Measurements from ENCODE around the gene CDH23. TPM values are rescaled to one million over a fixed set of nuclear protein-coding genes. Genes with fewer than 3 reads are reported as not detected.

Gene CDH23
- total RNA-seq, 1 experiment from 2014 or later, result not detected

GRCh38 chr10:71726580-71727104, 329.9 kb downstream of the CDH23 start:
- no peaks in the 10 kb centered on the region for H3K36me3 ChIP-seq (ENCODE audit: low read depth, low read length)
- ChIA-PET CTCF (no interaction called here), POLR2A (ENCODE audit: unreplicated experiment) (no interaction called here)
- no peak for DNase-seq
- ATAC-seq, result no peak
- H4K20me1 ChIP-seq (ENCODE audit: low read length), result no peaks in the 10 kb centered on the region
- intact Hi-C loops (cut with micrococcal nuclease), result loop anchor here (5.0 kb wide), 1 partner anchor 41 kb away; no protein-coding TSS in a partner anchor
- H3K4me3 ChIP-seq (ENCODE audit: low read length), result no peak overlapping the region
- BruUV-seq (replicated peaks), result no TSS peak
- no peak overlapping the region for H3K4me2 ChIP-seq (ENCODE audit: low read length)
- H3K9ac ChIP-seq (ENCODE audit: low read length), result no peak overlapping the region
- H3K27me3 ChIP-seq (ENCODE audit: low read length), result no peaks in the 10 kb centered on the region
- peaks cover 19% of the 10 kb centered on the region for H3K4me1 ChIP-seq (ENCODE audit: insufficient read depth, low read length)
- TF ChIP-seq EZH2phosphoT487 (IDR thresholded peaks at IDR 0.05; ENCODE audit: borderline replicate concordance, low read length) (no peak), EZH2 (IDR thresholded peaks at IDR 0.05; ENCODE audit: low read length, unreplicated experiment) (no peak), CTCF (conservative IDR thresholded peaks at IDR 0.05; ENCODE audit: low read depth, low read length) (no peak)
- H3K9me3 ChIP-seq (ENCODE audit: low read length), result no peaks in the 10 kb centered on the region
- no peaks in the 10 kb centered on the region for H3K9me2 ChIP-seq (replicated peaks; ENCODE audit: low read length)
- H2AFZ ChIP-seq (ENCODE audit: low read length), result no peak overlapping the region
- no peaks in the 10 kb centered on the region for H3K79me2 ChIP-seq (ENCODE audit: low read length)
- peak overlapping the region; percentile 20; the same call in 1 of the 2 replicates for H3K27ac ChIP-seq (ENCODE audit: low read length)
- H3F3A ChIP-seq (ENCODE audit: low read length, unreplicated experiment), result no peaks in the 10 kb centered on the region

DNA sequence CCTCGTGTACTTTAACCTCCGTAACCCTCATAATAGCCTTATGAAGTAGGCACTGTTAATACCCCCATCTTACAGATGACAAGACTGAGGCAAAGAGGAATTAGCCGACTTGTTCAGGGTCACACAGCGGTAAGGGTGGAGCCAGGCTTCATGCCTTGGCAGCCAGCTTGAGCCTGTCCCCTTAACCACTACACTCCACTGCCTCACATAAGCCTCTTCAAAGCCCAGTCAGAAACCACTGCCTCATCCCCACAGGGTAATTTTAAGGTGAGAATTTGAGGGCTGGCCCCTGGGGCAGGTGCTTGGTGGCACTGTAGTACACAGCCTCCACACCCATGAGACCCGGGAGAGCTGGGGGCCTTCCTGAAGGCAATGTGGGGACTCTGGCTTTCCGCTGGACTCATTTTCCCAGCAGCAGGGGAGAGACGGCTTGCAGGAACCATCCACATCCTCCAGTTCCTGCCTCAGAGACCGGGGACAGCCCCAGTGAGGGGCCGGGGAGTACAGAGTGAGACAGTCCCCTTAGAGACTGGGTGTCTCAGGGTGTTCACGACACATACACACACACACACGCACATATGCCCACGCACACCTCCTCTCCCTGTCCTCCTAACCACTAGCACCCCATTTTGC, 330.5 kb downstream of the CDH23 start:
- no peaks in the 10 kb centered on the region for H3K9me3 ChIP-seq (ENCODE audit: low read length)
- H3K4me1 ChIP-seq (ENCODE audit: insufficient read depth, low read length), result peaks cover 19% of the 10 kb centered on the region
- H3K9me2 ChIP-seq (replicated peaks; ENCODE audit: low read length), result no peaks in the 10 kb centered on the region
- no peak overlapping the region for H3K9ac ChIP-seq (ENCODE audit: low read length)
- no peak overlapping the region for H3K27ac ChIP-seq (ENCODE audit: low read length)
- no TSS peak for BruUV-seq (replicated peaks)
- no peak for ATAC-seq
- intact Hi-C loops (cut with micrococcal nuclease), result loop anchor here (5.0 kb wide), 1 partner anchor 40 kb away; no protein-coding TSS in a partner anchor
- no peak overlapping the region for H3K4me3 ChIP-seq (ENCODE audit: low read length)
- no peaks in the 10 kb centered on the region for H4K20me1 ChIP-seq (ENCODE audit: low read length)
- no peak overlapping the region for H3K4me2 ChIP-seq (ENCODE audit: low read length)
- ChIA-PET POLR2A (ENCODE audit: unreplicated experiment) (no interaction called here), CTCF (no interaction called here)
- H3K79me2 ChIP-seq (ENCODE audit: low read length), result no peaks in the 10 kb centered on the region
- TF ChIP-seq EZH2phosphoT487 (IDR thresholded peaks at IDR 0.05; ENCODE audit: borderline replicate concordance, low read length) (no peak), CTCF (conservative IDR thresholded peaks at IDR 0.05; ENCODE audit: low read depth, low read length) (no peak), EZH2 (IDR thresholded peaks at IDR 0.05; ENCODE audit: low read length, unreplicated experiment) (no peak)
- DNase-seq, result no peak
- H2AFZ ChIP-seq (ENCODE audit: low read length), result no peak overlapping the region
- no peaks in the 10 kb centered on the region for H3K36me3 ChIP-seq (ENCODE audit: low read depth, low read length)
- H3F3A ChIP-seq (ENCODE audit: low read length, unreplicated experiment), result no peaks in the 10 kb centered on the region
- H3K27me3 ChIP-seq (ENCODE audit: low read length), result no peaks in the 10 kb centered on the region
